CD8-positive, alpha-beta memory T cell (primary cell): ENCODE measurements around the gene ECT2L. TPM values are rescaled to one million over a fixed set of nuclear protein-coding genes. Genes with fewer than 3 reads are reported as not detected.
"Not testable (repeated sequence)": the region's sequence is repeated elsewhere in the genome, so short reads cannot be mapped to it uniquely, and the experiment has no call there.

ENCODE experiments used
- CTCF ChIA-PET: fragments of 350-600 bp; sonication (Branson Sonifier 250); formaldehyde crosslinking; loops from one replicate; lab custom pipeline; 2021; ENCODE audit warnings: antibody characterized with exemption; lab: Charles Lee
- POLR2A ChIA-PET: fragments of 350-600 bp; sonication (Branson Sonifier 250); formaldehyde crosslinking; loops from one replicate; lab custom pipeline; 2021; ENCODE audit warnings: antibody characterized with exemption; lab: Charles Lee
- DNase-seq, 5 donors: peaks; one replicate each; pipeline versions ENCODE4 v3.0.0 to v3.0.0-alpha.2; 2020 to 2022; ENCODE audit warnings: mixed read lengths in 1 of 5
- H3K27ac ChIP-seq: one replicate; pipeline ENCODE4 v1.7.0; 2013; ENCODE audit warnings: low read depth, mild to moderate bottlenecking, low read length, moderate library complexity
- H3K27me3 ChIP-seq: 2 replicates; pipeline ENCODE4 v1.7.0; 2013; ENCODE audit warnings: low read length, mild to moderate bottlenecking; ENCODE audit not compliant: insufficient read depth, poor library complexity, severe bottlenecking
- H3K36me3 ChIP-seq: 2 replicates; pipeline ENCODE4 v1.7.0; 2013; ENCODE audit warnings: mild to moderate bottlenecking, low read length, moderate library complexity; ENCODE audit not compliant: insufficient read depth
- H3K4me1 ChIP-seq: 2 replicates; pipeline ENCODE4 v1.7.0; 2013; ENCODE audit warnings: mild to moderate bottlenecking, low read length, moderate library complexity; ENCODE audit not compliant: insufficient read depth
- H3K4me3 ChIP-seq: 2 replicates; pipeline ENCODE4 v1.7.0; 2013; ENCODE audit warnings: mild to moderate bottlenecking, low read length
- H3K9me3 ChIP-seq: 2 replicates; pipeline ENCODE4 v1.7.0; 2013; ENCODE audit warnings: mild to moderate bottlenecking, low read length
- H3K27ac Mint-ChIP-seq, 8 donors: one replicate each; pipeline ENCODE4 v1.8.0; 2020 to 2021; ENCODE audit warnings: mixed read lengths in 8 of 8, mild to moderate bottlenecking in 6 of 8, inconsistent platforms in 3 of 8, moderate library complexity in 3 of 8
- H3K27me3 Mint-ChIP-seq, 2 donors: one replicate each; pipeline ENCODE4 v1.8.0; 2020 to 2021; ENCODE audit warnings: mixed read lengths in 2 of 2, mild to moderate bottlenecking in 1 of 2, moderate library complexity in 1 of 2
- H3K36me3 Mint-ChIP-seq, 3 donors: one replicate each; pipeline ENCODE4 v1.8.0; 2020 to 2021; ENCODE audit warnings: mixed read lengths in 3 of 3, inconsistent platforms in 1 of 3, mild to moderate bottlenecking in 1 of 3
- H3K4me1 Mint-ChIP-seq, 3 donors: one replicate each; pipeline ENCODE4 v1.8.0; 2020 to 2021; ENCODE audit warnings: mixed read lengths in 3 of 3, inconsistent platforms in 1 of 3, mild to moderate bottlenecking in 1 of 3
- H3K4me3 Mint-ChIP-seq, 7 donors: one replicate each; pipeline ENCODE4 v1.8.0; 2020 to 2021; ENCODE audit warnings: mixed read lengths in 7 of 7, mild to moderate bottlenecking in 6 of 7, moderate library complexity in 4 of 7, inconsistent platforms in 2 of 7
- H3K9me3 Mint-ChIP-seq, 5 donors: one replicate each; pipeline ENCODE4 v1.8.0; 2020 to 2022; ENCODE audit warnings: mixed read lengths in 5 of 5, mild to moderate bottlenecking in 3 of 5, moderate library complexity in 2 of 5, inconsistent platforms in 1 of 5
- polyA plus RNA-seq: library from polyadenylated mRNA; unstranded; fragments of 300-500 nt; fragmentation: Illumina TruSeq; gene quantifications from one replicate; pipeline ENCODE4 v1.2.3, GENCODE V29; 2021
- total RNA-seq, 2 experiments: library from RNA; stranded (reverse); gene quantifications; one replicate each; pipeline ENCODE4 v1.2.3, GENCODE V29; 2021

ECT2L gene
- total and polyA plus RNA-seq, 3 experiments from 2014 or later: 0.09 TPM; not detected in 2

DNA sequence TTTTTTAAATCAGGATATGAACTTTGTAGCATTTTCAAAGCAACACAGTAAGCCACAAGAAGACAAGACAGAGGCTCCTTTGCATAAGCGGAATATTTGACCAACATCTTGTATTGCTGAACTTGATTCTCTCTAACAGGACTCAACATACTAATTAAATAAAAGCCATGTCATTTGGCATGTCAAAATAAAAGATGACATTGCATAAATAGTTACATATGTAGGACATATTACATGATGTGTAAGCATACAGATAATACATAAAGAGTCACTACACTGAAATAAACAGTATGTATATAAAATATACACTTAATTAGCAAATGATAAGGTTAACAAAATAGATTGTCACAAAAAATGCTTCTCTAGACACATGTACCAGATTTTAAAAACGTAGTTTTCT is 129.9 kb downstream of the ECT2L start:
- H3K36me3 ChIP-seq: peaks cover 2% of the 10 kb centered on the region
- no peak overlapping the region for H3K27ac ChIP-seq
- H3K9me3 ChIP-seq: no peaks in the 10 kb centered on the region
- no peak overlapping the region for H3K27ac Mint-ChIP-seq
- no peak overlapping the region for H3K4me3 Mint-ChIP-seq
- H3K4me1 ChIP-seq: no peaks in the 10 kb centered on the region
- H3K9me3 Mint-ChIP-seq: no peaks in the 10 kb centered on the region
- CTCF ChIA-PET: no interaction called here
- H3K4me1 Mint-ChIP-seq: peaks cover 0 to 12% (median 4%) of the 10 kb centered on the region in 3 donors
- POLR2A ChIA-PET: no interaction called here
- no peak overlapping the region for H3K4me3 ChIP-seq
- H3K27me3 Mint-ChIP-seq: no peaks in the 10 kb centered on the region
- H3K27me3 ChIP-seq: no peaks in the 10 kb centered on the region
- peaks cover 4 to 68% (median 14%) of the 10 kb centered on the region in 3 donors for H3K36me3 Mint-ChIP-seq
- DNase-seq: no peak

DNA sequence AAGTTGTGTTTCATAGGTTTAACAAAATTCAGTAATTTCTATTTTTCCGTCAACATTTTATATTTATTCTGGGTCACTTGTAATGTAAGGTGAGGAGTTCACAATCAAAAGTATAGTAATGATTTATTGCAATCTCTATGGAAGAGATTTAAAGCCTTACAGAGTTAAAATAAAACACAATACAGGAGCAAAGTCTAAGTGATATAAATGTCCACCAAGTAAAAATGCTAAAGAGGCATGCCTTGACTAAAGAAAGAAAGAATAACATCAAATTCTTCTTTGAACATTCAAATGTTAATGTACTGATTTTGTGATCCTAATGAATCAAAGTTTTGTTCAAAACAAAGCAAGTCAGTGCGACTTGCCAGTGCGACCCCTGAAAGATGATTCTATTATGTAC is 130.7 kb downstream of the ECT2L start:
- Mint-ChIP-seq H3K27me3 (no peaks in the 10 kb centered on the region), H3K4me3 (no peak overlapping the region), H3K9me3 (no peaks in the 10 kb centered on the region), H3K27ac (no peak overlapping the region), H3K36me3 (peaks cover 4 to 65% (median 16%) of the 10 kb centered on the region in 3 donors), H3K4me1 (peaks cover under 1 to 17% (median 6%) of the 10 kb centered on the region in 3 donors)
- H3K27ac ChIP-seq: no peak overlapping the region
- H3K36me3 ChIP-seq: no peaks in the 10 kb centered on the region
- H3K9me3 ChIP-seq: no peaks in the 10 kb centered on the region
- no peaks in the 10 kb centered on the region for H3K27me3 ChIP-seq
- DNase-seq: no peak
- ChIA-PET CTCF (no interaction called here), POLR2A (no interaction called here)
- H3K4me1 ChIP-seq: no peaks in the 10 kb centered on the region
- no peak overlapping the region for H3K4me3 ChIP-seq

DNA sequence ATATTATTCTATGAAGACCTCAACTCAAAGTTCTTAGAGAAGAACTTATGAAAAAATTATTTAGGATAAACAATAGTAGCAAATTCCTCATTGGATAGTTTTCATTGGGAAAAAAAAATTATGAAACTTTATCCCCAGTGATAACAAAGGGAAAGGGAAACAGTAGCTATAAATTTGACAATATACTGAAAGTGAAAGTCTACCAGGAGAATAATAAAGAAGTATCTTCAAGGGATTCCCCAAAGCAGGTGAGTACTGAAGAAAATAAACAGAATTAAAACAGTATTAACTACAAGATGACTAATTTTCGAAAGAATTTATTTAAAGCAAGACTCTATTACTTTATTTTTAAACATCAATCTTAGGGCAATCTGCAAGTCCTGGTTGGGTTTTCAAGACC is 135.8 kb downstream of the ECT2L start:
- Histone ChIP-seq H3K4me3 (no peak overlapping the region), H3K9me3 (no peaks in the 10 kb centered on the region), H3K27me3 (no peaks in the 10 kb centered on the region), H3K36me3 (no peaks in the 10 kb centered on the region), H3K27ac (no peak overlapping the region), H3K4me1 (no peaks in the 10 kb centered on the region)
- DNase-seq: no peak
- no peaks in the 10 kb centered on the region for H3K27me3 Mint-ChIP-seq
- peaks cover 9 to 17% (median 13%) of the 10 kb centered on the region in 3 donors for H3K4me1 Mint-ChIP-seq
- peaks cover 14 to 70% (median 17%) of the 10 kb centered on the region in 3 donors for H3K36me3 Mint-ChIP-seq
- H3K9me3 Mint-ChIP-seq: peaks cover 0 to under 1% (median 0%) of the 10 kb centered on the region in 5 donors
- no peak overlapping the region for H3K27ac Mint-ChIP-seq
- CTCF ChIA-PET: no interaction called here
- POLR2A ChIA-PET: no interaction called here
- no peak overlapping the region for H3K4me3 Mint-ChIP-seq

DNA sequence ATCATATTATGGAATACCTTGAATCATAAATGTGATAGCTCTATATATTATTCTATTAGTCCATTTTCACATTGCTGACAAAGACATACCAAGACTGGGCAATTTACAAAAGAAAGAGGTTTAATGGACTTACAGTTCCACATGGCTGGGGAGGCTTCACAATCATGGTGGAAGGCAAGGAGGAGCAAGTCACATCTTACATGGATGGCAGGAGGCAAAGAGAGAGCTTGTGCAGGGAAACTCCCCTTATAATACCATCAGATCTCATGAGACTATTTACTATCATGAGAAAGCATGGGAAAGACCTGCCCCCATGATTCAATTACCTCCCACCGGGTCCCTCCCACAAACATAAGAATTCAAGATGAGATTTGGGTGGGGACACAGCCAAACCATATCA is 141.0 kb downstream of the ECT2L start:
- H3K27ac Mint-ChIP-seq, H3K27me3 Mint-ChIP-seq, H3K36me3 ChIP-seq, POLR2A ChIA-PET, CTCF ChIA-PET, H3K27me3 ChIP-seq, H3K4me3 Mint-ChIP-seq, H3K4me1 Mint-ChIP-seq, H3K4me1 ChIP-seq, H3K27ac ChIP-seq, H3K9me3 Mint-ChIP-seq, H3K9me3 ChIP-seq, DNase-seq, H3K4me3 ChIP-seq: not testable (repeated sequence)
- peaks cover 24 to 72% (median 27%) of the 10 kb centered on the region in 3 donors for H3K36me3 Mint-ChIP-seq

DNA sequence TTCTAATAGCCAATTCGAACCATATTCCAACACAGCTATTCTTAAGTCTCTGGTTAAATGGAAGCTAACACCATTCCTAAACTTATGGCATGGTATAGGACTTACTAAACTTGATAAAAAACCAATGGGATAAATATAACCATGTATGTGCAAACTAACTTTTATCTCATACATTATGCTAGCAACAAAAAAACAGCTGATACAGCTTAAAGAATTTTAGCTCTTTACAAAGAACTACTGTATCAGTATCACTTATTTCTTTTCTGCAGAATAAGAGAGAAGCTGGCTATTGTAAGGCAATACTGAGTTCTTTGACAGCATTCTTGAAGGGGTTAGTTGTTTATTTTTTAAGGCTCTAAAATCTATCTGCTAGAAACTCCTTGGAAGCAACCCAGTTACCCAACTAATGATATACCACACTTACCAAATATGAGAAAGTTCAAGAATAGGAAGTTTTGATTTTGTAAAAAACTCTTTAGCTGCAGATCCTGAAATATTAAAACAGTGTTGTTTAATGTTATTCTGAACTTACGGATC is 147.3 kb downstream of the ECT2L start:
- peaks cover 9 to 70% (median 18%) of the 10 kb centered on the region in 3 donors for H3K36me3 Mint-ChIP-seq
- no peaks in the 10 kb centered on the region for H3K9me3 Mint-ChIP-seq
- Histone ChIP-seq H3K27me3 (no peaks in the 10 kb centered on the region), H3K27ac (no peak overlapping the region), H3K4me3 (no peak overlapping the region), H3K9me3 (no peaks in the 10 kb centered on the region), H3K36me3 (peaks cover 9% of the 10 kb centered on the region), H3K4me1 (peaks cover 15% of the 10 kb centered on the region)
- ChIA-PET CTCF (interaction anchor here (1.3 kb wide), 1 partner anchor 45 kb away, joined by 3 read pairs; the partner anchor contains the start of gene REPS1), POLR2A (no interaction called here)
- DNase-seq: no peak
- no peaks in the 10 kb centered on the region for H3K27me3 Mint-ChIP-seq
- H3K27ac Mint-ChIP-seq: peak overlapping the region in 3 of 8 donors; percentile 9 to 68 (median 54)
- peaks cover 30 to 42% (median 32%) of the 10 kb centered on the region in 3 donors for H3K4me1 Mint-ChIP-seq
- H3K4me3 Mint-ChIP-seq: no peak overlapping the region

DNA sequence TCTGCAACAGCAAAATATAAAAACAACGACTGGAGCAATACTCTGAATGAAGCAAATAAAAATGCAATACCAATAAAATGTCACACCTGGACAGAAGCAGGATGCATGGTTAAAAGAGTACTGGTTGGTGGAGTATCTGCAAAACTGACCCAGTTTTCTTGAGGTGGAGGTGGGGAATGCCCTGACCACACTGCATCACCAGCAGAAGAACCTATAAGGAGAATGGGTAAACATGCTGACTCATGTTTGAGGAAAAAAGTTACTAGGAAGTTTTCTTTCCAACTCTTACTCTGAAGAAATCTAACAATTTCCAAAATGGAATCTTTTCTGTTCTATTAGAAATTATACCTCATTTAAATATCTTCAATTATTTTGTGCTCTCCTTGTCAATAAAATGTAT is 148.5 kb downstream of the ECT2L start:
- peaks cover 18% of the 10 kb centered on the region for H3K4me1 ChIP-seq
- H3K9me3 ChIP-seq: no peaks in the 10 kb centered on the region
- H3K36me3 ChIP-seq: peaks cover 5% of the 10 kb centered on the region
- DNase-seq: peak in 3 of 5 donors; percentile 40 to 51 (median 47)
- no peak overlapping the region for H3K4me3 ChIP-seq
- H3K4me3 Mint-ChIP-seq: peak overlapping the region in 1 of 7 donors; percentile 37
- ChIA-PET POLR2A (no interaction called here), CTCF (interaction anchor here (1.3 kb wide), 1 partner anchor 44 kb away, joined by 3 read pairs; the partner anchor contains the start of gene REPS1)
- peaks cover 5 to 61% (median 10%) of the 10 kb centered on the region in 3 donors for H3K36me3 Mint-ChIP-seq
- H3K27me3 Mint-ChIP-seq: no peaks in the 10 kb centered on the region
- peaks cover 39 to 54% (median 45%) of the 10 kb centered on the region in 3 donors for H3K4me1 Mint-ChIP-seq
- no peaks in the 10 kb centered on the region for H3K27me3 ChIP-seq
- H3K27ac Mint-ChIP-seq: peak overlapping the region in 4 of 8 donors; percentile 47 to 92 (median 56)
- no peak overlapping the region for H3K27ac ChIP-seq
- no peaks in the 10 kb centered on the region for H3K9me3 Mint-ChIP-seq

DNA sequence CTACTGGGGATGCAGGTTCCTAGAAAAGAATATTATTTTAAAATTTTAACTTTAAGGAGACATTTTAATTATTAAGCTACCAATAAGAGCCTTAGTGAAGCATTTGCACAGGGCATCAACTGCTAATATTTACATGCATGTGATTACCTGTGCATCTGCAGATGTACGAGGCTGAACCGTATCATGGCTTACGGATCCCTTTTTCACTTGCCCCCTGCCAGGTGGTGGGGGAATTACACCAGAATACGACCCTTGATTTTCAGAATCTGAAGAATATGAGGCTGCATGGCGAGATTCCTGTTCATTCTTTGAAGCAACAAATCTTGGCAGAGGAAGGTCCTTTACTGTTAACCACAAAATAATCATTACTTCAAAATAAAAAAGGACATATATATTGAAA is 149.5 kb downstream of the ECT2L start:
- Histone ChIP-seq H3K4me1 (peaks cover 18% of the 10 kb centered on the region), H3K9me3 (no peaks in the 10 kb centered on the region), H3K36me3 (peaks cover 5% of the 10 kb centered on the region), H3K27ac (no peak overlapping the region), H3K27me3 (no peaks in the 10 kb centered on the region), H3K4me3 (no peak overlapping the region)
- POLR2A ChIA-PET: no interaction called here
- Mint-ChIP-seq H3K36me3 (peaks cover 5 to 56% (median 10%) of the 10 kb centered on the region in 3 donors), H3K27me3 (no peaks in the 10 kb centered on the region), H3K27ac (peak overlapping the region in 3 of 8 donors; percentile 23 to 79 (median 57)), H3K9me3 (no peaks in the 10 kb centered on the region), H3K4me1 (peaks cover 43 to 62% (median 54%) of the 10 kb centered on the region in 3 donors), H3K4me3 (no peak overlapping the region)
- CTCF ChIA-PET: interaction anchor here (1.4 kb wide), 1 partner anchor 180 kb away, joined by 3 read pairs; no protein-coding TSS in a partner anchor
- DNase-seq: no peak

DNA sequence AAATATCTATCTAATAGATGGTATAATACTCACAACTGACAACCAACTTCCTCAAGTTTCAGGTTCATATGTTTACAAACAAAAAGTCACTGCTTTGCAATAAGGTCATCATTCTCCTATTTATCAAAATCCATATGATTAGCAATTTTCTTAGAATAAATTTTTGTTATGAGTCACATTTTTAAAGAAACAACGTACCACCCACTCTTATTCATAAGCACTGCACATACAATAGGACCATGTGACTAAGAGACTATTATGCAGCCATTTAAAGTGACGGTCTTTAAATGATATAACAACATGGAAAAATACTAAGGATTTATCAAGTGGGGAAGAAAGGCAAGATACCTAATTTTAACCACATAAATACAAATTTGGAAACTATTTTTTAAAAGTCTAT is 152.1 kb downstream of the ECT2L start:
- Mint-ChIP-seq H3K9me3 (no peaks in the 10 kb centered on the region), H3K27me3 (no peaks in the 10 kb centered on the region), H3K4me3 (no peak overlapping the region), H3K27ac (peak overlapping the region in 3 of 8 donors; percentile 12 to 78 (median 60)), H3K4me1 (peaks cover 53 to 80% (median 68%) of the 10 kb centered on the region in 3 donors), H3K36me3 (peaks cover 5 to 36% (median 8%) of the 10 kb centered on the region in 3 donors)
- H3K27me3 ChIP-seq: no peaks in the 10 kb centered on the region
- H3K4me3 ChIP-seq: no peak overlapping the region
- DNase-seq: no peak
- peaks cover 18% of the 10 kb centered on the region for H3K4me1 ChIP-seq
- POLR2A ChIA-PET: no interaction called here
- no peak overlapping the region for H3K27ac ChIP-seq
- peaks cover 5% of the 10 kb centered on the region for H3K36me3 ChIP-seq
- CTCF ChIA-PET: no interaction called here
- no peaks in the 10 kb centered on the region for H3K9me3 ChIP-seq
